ENCODE data around the gene VSIG8.

- TF ChIP-seq, protein P1, sequence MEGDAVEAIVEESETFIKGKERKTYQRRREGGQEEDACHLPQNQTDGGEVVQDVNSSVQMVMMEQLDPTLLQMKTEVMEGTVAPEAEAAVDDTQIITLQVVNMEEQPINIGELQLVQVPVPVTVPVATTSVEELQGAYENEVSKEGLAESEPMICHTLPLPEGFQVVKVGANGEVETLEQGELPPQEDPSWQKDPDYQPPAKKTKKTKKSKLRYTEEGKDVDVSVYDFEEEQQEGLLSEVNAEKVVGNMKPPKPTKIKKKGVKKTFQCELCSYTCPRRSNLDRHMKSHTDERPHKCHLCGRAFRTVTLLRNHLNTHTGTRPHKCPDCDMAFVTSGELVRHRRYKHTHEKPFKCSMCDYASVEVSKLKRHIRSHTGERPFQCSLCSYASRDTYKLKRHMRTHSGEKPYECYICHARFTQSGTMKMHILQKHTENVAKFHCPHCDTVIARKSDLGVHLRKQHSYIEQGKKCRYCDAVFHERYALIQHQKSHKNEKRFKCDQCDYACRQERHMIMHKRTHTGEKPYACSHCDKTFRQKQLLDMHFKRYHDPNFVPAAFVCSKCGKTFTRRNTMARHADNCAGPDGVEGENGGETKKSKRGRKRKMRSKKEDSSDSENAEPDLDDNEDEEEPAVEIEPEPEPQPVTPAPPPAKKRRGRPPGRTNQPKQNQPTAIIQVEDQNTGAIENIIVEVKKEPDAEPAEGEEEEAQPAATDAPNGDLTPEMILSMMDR (IDR thresholded peaks at IDR 0.05): no peak
- TF ChIP-seq EP300 (IDR thresholded peaks at IDR 0.05) (no peak), POLR2A (IDR thresholded peaks at IDR 0.05) (no peak)
Observed at GRCh38 chr1:159832309-159832708, 30.1 kb downstream of the VSIG8 start.

All from upper lobe of left lung (tissue), 4 donors.